Keratinocyte (primary cell): Measurements from ENCODE around the gene SPECC1.

Experiments used
- CTCF ChIP-seq, 3 experiments: IDR thresholded peaks in 1 of 3; conservative IDR thresholded peaks in 1 of 3; optimal IDR thresholded peaks in 1 of 3; 2 replicates in 2 of 3; 3 replicates in 1 of 3; pipeline versions ENCODE3 to v1.5.1; 2011; ENCODE audit warnings: low read length in 3 of 3, mild to moderate bottlenecking in 3 of 3, moderate library complexity in 2 of 3, control low read depth in 1 of 3, inconsistent platforms in 1 of 3; ENCODE audit not compliant: insufficient read depth in 2 of 3; ENCODE audit errors: extremely low read depth in 1 of 3
- EZH2 ChIP-seq: IDR thresholded peaks from one replicate; pipeline ENCODE4 v1.6.1; 2012; ENCODE audit warnings: inconsistent platforms, mild to moderate bottlenecking, low read length, moderate library complexity

- no peak for TF ChIP-seq CTCF (optimal IDR thresholded peaks at IDR 0.05 in 1 of 3, IDR thresholded peaks at IDR 0.05 in 1 of 3, conservative IDR thresholded peaks at IDR 0.05 in 1 of 3; ENCODE audit: extremely low read depth in 1 of 3, insufficient read depth in 2 of 3, low read length in 3 of 3)
- TF ChIP-seq EZH2: no peak
Observed at GRCh38 chr17:20218272-20218671, 209.1 kb downstream of the SPECC1 start.
